ENCODE data around the gene UBAP2L.

The UBAP2L gene, protein sequence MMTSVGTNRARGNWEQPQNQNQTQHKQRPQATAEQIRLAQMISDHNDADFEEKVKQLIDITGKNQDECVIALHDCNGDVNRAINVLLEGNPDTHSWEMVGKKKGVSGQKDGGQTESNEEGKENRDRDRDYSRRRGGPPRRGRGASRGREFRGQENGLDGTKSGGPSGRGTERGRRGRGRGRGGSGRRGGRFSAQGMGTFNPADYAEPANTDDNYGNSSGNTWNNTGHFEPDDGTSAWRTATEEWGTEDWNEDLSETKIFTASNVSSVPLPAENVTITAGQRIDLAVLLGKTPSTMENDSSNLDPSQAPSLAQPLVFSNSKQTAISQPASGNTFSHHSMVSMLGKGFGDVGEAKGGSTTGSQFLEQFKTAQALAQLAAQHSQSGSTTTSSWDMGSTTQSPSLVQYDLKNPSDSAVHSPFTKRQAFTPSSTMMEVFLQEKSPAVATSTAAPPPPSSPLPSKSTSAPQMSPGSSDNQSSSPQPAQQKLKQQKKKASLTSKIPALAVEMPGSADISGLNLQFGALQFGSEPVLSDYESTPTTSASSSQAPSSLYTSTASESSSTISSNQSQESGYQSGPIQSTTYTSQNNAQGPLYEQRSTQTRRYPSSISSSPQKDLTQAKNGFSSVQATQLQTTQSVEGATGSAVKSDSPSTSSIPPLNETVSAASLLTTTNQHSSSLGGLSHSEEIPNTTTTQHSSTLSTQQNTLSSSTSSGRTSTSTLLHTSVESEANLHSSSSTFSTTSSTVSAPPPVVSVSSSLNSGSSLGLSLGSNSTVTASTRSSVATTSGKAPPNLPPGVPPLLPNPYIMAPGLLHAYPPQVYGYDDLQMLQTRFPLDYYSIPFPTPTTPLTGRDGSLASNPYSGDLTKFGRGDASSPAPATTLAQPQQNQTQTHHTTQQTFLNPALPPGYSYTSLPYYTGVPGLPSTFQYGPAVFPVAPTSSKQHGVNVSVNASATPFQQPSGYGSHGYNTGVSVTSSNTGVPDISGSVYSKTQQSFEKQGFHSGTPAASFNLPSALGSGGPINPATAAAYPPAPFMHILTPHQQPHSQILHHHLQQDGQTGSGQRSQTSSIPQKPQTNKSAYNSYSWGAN

DNA sequence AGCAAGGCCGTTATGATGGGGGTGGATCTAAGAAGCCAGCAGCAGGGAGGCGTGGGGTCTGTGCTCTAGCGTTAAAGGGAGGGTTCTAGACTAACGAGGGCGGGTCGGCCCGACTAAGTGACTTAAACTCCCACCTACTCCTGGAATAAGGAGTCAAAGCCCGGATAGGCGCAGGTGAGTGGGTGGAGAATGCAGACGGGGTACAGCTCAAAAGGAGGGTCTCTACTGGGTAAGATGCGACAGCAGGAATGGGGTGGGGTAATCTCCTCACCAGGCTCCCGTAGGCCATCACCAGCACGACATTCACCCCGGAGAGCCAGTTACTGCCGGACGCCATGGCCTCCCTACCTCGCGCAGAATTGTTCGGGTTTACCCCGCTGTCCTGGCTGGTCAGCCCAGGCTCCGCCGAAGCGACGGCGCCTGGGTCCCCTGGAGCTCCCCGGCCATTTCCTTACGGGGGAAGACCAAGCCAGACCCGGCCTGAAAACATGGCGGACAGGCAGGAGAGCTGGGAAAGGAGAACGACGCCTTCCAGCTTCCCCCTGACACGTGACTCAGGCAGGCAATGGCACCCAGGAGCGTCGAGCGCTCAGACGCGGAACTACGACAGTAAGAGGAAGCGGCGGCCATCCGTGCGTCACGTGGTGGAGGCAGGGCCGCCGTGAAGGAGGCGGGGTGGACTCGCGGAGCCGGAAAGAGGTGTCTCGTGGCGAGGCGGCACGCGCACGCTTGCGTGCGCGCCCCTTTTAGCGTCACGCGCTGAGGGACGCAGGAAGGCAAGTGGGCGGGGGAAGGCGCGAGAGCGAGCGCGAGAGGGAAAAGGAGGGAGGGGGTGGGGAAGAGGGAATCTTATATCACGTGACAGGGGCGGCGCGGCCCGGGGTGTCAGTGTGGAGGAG lies at the start of gene UBAP2L:
Gene UBAP2L, plus strand, starts transcription at position 885 of the 899 bp plus-strand sequence. CDS start 4,169 bp downstream, outside the sequence.
- peak; percentile 99 for DNase-seq

- no peak for DNase-seq
Observed at GRCh38 chr1:154171223-154171583, 49.6 kb upstream of the UBAP2L start.

DNA sequence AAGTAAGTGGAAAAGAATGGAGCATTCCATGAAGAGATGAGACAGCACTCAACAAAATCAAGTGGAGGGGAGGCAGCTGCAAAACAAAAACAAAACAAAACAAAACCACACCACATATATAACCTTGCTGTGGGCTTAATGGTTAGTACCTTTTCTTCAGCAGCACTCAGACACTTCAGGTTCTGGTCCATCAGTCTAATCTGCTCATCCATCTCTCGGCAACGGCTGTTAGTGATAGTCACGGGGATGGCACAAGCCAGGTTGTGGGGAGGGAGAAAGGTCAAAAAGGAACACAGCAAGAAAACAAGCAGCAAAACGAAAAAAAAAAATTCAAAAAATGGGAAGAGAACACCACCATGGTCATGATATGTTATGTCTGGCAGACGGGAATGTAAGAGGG lies 48.9 kb upstream of the UBAP2L start:
- DNase-seq, result no peak

DNA sequence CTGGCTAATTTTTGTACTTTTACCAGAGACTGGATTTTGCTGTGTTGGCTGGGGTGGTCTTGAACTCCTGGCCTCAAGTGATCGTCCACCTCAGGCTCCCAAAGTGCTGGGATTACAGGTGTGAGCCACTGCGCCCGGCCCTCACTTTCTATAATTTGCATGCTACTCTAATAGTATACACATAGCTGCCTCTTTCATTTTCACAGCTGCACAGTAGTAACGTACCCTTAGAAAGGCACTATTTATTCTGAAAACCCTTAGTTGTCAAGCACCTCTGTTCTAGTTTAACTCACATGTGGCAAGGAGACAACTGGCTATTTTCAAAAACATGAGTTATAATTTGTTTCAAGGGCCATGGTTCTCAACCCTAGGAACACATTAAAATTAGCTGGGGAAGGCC lies 46.1 kb upstream of the UBAP2L start:
- no peak for DNase-seq

DNA sequence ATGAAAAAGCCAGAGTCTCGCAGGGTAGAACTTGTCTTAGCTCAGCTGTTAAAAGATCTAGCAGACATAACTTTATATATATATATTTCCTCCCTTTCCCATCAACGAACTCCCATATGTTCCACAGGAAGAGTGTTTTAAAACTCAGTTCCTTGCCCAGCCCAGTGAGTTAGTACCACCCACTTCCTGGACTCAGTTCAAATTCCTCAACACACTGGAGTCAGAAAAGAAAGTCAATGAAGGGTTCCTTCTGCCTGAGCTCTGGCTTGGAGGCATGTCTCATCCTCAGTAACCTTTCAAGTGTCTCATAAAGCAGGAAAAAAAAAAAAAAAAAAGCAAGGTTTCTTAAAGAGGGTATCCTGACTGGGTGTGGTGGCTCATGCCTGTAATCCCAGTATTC lies 44.4 kb upstream of the UBAP2L start:
- DNase-seq, result no peak

GRCh38 chr1:154178013-154178412 lies 42.7 kb upstream of the UBAP2L start:
- no peak for DNase-seq

GRCh38 chr1:154178911-154179811 lies 41.6 kb upstream of the UBAP2L start:
- no peak for DNase-seq

GRCh38 chr1:154179946-154180687 lies 40.6 kb upstream of the UBAP2L start:
- DNase-seq, result peak; percentile 96

DNA sequence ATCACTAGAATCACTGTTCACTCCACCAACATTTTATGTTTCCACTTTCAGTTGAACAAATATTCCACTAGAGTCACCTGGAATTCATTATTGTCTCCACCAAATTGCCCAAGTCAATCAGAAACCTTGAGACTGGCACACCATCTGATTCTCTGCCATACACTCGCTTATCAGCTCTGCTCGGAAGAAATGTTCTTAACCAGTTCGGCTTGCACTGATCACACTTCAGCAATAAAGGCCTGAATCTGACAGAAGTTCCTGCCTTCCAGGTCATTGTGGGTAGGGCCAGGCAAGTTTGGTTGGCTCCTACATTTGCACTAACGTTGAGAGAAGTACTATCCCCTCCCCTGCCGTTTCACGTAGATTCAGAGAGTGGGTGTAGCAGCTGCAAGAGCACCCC lies 38.8 kb upstream of the UBAP2L start:
- no peak for DNase-seq

- peak; percentile 94 for DNase-seq
Observed at GRCh38 chr1:154182344-154183045, 38.3 kb upstream of the UBAP2L start.

- peak; percentile 70 for DNase-seq
Observed at GRCh38 chr1:154183046-154183915, 37.5 kb upstream of the UBAP2L start.

GRCh38 chr1:154186177-154186576 lies 34.6 kb upstream of the UBAP2L start:
- DNase-seq, result no peak

DNA sequence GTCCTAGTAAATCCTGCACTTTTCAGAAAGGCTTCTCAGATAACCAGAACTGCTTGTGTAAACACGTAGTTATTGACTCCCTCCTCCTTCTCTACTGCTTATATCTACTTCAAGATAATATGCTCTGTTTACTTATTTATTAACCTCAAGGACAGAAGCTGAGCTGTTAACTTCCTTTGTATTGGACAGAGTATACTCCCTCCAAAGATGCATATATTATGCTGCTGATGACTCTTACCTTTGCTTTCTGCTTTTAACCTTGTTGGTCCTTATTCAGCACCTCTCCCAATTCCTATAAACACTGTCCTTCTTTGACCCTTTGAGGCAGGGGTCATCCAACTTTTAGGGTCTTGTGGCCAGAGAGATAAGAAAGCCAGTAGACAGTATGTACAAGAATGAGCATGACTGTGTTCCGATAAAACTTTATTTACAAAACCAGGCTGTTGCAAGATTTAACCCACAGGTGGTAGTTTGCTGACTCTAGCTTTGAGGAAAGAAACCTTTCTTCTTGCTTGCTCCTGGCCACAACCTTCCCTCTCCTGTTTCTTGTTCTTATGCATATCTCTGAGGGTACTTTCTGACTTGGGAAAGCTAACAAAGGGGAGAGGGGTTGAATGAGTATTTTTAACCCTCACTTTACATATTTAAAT lies 33.8 kb upstream of the UBAP2L start:
- DNase-seq, result no peak

DNA sequence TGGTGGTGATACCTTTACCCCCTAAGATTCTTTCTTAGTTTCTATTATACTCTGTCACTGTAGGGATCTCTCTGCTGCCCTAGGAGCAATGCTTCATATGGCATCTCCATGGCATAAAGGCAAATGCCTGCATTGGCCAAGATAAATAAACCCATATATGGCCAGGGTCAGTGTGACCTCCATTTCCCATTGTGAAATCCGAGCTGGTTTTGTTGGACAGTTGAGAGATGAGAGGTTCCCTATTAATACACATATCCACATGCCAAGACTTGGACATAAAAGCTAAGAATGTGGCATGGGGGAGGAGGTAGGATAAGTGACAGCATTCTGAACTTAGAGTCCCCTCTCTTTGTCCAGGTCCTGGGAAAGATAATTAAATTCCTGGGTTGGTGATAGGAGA lies 30.2 kb upstream of the UBAP2L start:
- DNase-seq, result no peak

- peak; percentile 76 for DNase-seq
Observed at GRCh38 chr1:154191990-154192461, 28.7 kb upstream of the UBAP2L start, which contains the start of gene TPM3. TSS of gene TPM3 (minus strand) at chr1:154192100. CDS start at chr1:154192018, 82 bp downstream.

- DNase-seq, result no peak
Observed at GRCh38 chr1:154192476-154192875, 28.3 kb upstream of the UBAP2L start.

- DNase-seq, result no peak
Observed at GRCh38 chr1:154193821-154194220, 26.9 kb upstream of the UBAP2L start.

All from SIG-M5 (cell line).